Gastroesophageal sphincter (tissue), 4 donors: Measurements from ENCODE around the gene KDSR. TPM values are rescaled to one million over a fixed set of nuclear protein-coding genes. Genes with fewer than 3 reads are reported as not detected.

Experiments
- ATAC-seq: fragments of 150-250 bp; one replicate; pipeline ENCODE4 v1.9.1; 2016; ENCODE audit warnings: mild to moderate bottlenecking, moderate library complexity
- H3K27ac ChIP-seq, 4 donors: fragments of 200-600 bp; sonication (generic) in 3 of 4; 1 replicate in 3 of 4; 2 replicates in 1 of 4; pipeline ENCODE4 v1.5.1; 2016 to 2019
- H3K27me3 ChIP-seq: fragments of 200-600 bp; sonication (generic); one replicate; pipeline ENCODE4 v1.5.1; 2019
- H3K36me3 ChIP-seq, 2 donors: fragments of 200-600 bp; sonication (generic); one replicate each; pipeline ENCODE4 v1.5.1; 2019; ENCODE audit warnings: control low read depth in 1 of 2
- H3K4me1 ChIP-seq, 3 donors: fragments of 200-600 bp; sonication (generic); 1 replicate in 2 of 3; 2 replicates in 1 of 3; pipeline ENCODE4 v1.5.1; 2016 to 2019; ENCODE audit warnings: control low read depth in 2 of 3
- H3K4me3 ChIP-seq, 2 donors: fragments of 200-600 bp; sonication (generic); one replicate each; pipeline ENCODE4 v1.5.1; 2019; ENCODE audit warnings: mild to moderate bottlenecking in 1 of 2, moderate library complexity in 1 of 2
- H3K9me3 ChIP-seq, 3 donors: fragments of 200-600 bp; sonication (generic); one replicate each; pipeline ENCODE4 v1.5.1; 2017 to 2019; ENCODE audit warnings: control low read depth in 2 of 3
- EP300 ChIP-seq: sonication (generic); formaldehyde crosslinking; IDR thresholded peaks from one replicate; pipeline ENCODE4 v1.6.1; 2017; ENCODE audit warnings: antibody characterized with exemption, mild to moderate bottlenecking
- POLR2A ChIP-seq, 2 donors: fragments of 450-650 bp; IDR thresholded peaks; one replicate each; pipeline ENCODE4 v1.6.1; 2017; ENCODE audit warnings: antibody characterized with exemption in 2 of 2, mild to moderate bottlenecking in 2 of 2, moderate library complexity in 1 of 2
- POLR2AphosphoS5 ChIP-seq: sonication (generic); formaldehyde crosslinking; IDR thresholded peaks from one replicate; pipeline ENCODE4 v1.6.1; 2017; ENCODE audit warnings: antibody characterized with exemption
- WGBS, 2 donors: methylation state at CpG; one replicate each; pipeline ENCODE4 v1.1.5; 2018; ENCODE audit warnings: low coverage in 1 of 2; 5-methylcytosine and 5-hydroxymethylcytosine counted together
- total RNA-seq, 4 donors: library from RNA; depleted of rRNA; stranded (reverse); fragments of >200 nt; gene quantifications; one replicate each; pipeline ENCODE4 v1.1.0, GENCODE V29; 2016
- TF ChIP-seq, protein P1 (sequence below), 4 experiments: fragments of 200-600 bp in 2 of 4; fragments of 450-650 bp in 2 of 4; sonication (generic) in 1 of 4; IDR thresholded peaks; one replicate each; pipeline ENCODE4 v1.5.1; 2017 to 2019; ENCODE audit warnings: antibody characterized with exemption in 4 of 4, mild to moderate bottlenecking in 2 of 4, moderate library complexity in 2 of 4

The KDSR gene
- total RNA-seq, 4 donors from 2014 or later = 36.9 to 67.3 (median 51.2) TPM

DNA sequence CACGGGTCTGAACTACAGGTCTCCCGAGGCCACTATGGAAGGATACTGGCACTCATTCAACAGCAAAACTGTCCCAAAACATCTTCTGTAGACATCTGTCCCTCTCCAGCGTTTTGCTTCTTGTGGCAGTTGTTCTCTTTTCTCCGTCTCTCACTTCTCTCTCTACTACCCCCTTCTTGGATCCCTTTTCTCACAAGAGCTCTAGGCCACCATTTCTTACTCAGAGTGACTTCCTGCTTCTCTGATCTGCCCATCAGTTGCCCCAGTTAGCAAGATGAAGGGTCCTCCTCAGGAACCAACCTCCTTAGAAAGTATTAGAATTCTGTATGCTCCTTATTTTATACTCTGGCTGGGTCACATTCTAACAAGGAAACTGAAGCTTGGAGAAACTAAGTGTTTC, 80.1 kb downstream of the KDSR start:
- Histone ChIP-seq H3K9me3 (no peaks in the 10 kb centered on the region), H3K4me1 (peaks cover 10 to 99% (median 29%) of the 10 kb centered on the region in 3 donors), H3K36me3 (no peaks in the 10 kb centered on the region), H3K4me3 (no peak overlapping the region), H3K27me3 (no peaks in the 10 kb centered on the region), H3K27ac (peak overlapping the region in 3 of 4 donors; percentile 65 to 83 (median 78))
- ATAC-seq = no peak
- WGBS, 2 donors = 73 to 89% methylated on average over 4 of the region's 4 CpGs
- no peak for TF ChIP-seq EP300
- no peak for TF ChIP-seq POLR2A (IDR thresholded peaks at IDR 0.05)
- no peak for TF ChIP-seq POLR2AphosphoS5
- TF ChIP-seq, protein P1, sequence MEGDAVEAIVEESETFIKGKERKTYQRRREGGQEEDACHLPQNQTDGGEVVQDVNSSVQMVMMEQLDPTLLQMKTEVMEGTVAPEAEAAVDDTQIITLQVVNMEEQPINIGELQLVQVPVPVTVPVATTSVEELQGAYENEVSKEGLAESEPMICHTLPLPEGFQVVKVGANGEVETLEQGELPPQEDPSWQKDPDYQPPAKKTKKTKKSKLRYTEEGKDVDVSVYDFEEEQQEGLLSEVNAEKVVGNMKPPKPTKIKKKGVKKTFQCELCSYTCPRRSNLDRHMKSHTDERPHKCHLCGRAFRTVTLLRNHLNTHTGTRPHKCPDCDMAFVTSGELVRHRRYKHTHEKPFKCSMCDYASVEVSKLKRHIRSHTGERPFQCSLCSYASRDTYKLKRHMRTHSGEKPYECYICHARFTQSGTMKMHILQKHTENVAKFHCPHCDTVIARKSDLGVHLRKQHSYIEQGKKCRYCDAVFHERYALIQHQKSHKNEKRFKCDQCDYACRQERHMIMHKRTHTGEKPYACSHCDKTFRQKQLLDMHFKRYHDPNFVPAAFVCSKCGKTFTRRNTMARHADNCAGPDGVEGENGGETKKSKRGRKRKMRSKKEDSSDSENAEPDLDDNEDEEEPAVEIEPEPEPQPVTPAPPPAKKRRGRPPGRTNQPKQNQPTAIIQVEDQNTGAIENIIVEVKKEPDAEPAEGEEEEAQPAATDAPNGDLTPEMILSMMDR (IDR thresholded peaks at IDR 0.05) = no peak

DNA sequence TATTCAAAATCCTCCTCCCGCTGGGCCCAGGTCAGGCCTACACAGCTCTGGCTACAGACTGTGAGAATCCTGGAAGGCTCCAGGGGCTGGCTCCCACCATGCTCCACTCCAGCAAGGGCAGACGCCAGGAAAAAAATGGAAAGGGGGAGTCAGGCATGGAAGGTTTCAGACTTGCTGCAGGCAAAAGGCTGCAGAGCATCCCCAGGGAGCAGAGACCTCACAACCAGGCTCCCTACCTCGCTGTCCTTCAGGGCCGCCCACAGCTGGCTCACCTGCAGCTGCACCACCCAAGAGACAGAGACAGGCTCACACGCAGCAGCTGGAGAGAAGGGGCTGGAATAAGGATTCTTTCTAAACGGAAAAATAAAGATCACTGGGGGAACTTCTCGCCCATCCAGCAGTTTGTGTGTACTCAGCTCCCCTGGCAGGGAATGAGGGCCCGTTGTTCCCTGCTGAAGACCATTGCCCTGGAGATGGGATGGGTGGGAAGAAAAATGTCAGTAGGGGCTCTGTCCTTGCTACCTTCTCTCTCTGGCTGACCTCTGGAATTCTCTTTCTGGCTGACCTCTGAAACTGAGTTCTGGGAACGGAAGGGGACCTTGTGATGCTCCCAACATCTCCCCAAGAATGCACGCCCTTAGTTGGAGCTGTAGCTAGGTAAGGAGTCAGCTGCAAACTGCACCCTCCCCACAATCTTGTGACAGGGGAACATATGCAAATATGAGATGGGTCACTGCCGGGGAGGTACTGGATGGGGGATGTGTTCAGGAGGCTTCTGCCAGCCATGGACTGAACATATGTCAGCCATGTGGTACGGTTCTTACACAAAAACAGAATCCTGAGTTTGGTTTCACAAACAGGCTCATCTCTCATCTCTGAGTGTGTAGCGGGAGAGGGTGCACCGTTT, 81.9 kb downstream of the KDSR start:
- WGBS, 2 donors = 31 to 64% methylated on average over 2 to 10 of the region's 14 CpGs
- Histone ChIP-seq H3K27me3 (no peaks in the 10 kb centered on the region), H3K4me1 (peaks cover 10 to 99% (median 32%) of the 10 kb centered on the region in 3 donors), H3K36me3 (no peaks in the 10 kb centered on the region), H3K4me3 (no peak overlapping the region), H3K9me3 (no peaks in the 10 kb centered on the region), H3K27ac (peak overlapping the region in 3 of 4 donors; percentile 78 to 83 (median 78))
- TF ChIP-seq POLR2AphosphoS5 (no peak), EP300 (no peak), POLR2A (IDR thresholded peaks at IDR 0.05) (no peak)
- TF ChIP-seq, protein P1 (IDR thresholded peaks at IDR 0.05) = no peak
- peak; percentile 33 for ATAC-seq

DNA sequence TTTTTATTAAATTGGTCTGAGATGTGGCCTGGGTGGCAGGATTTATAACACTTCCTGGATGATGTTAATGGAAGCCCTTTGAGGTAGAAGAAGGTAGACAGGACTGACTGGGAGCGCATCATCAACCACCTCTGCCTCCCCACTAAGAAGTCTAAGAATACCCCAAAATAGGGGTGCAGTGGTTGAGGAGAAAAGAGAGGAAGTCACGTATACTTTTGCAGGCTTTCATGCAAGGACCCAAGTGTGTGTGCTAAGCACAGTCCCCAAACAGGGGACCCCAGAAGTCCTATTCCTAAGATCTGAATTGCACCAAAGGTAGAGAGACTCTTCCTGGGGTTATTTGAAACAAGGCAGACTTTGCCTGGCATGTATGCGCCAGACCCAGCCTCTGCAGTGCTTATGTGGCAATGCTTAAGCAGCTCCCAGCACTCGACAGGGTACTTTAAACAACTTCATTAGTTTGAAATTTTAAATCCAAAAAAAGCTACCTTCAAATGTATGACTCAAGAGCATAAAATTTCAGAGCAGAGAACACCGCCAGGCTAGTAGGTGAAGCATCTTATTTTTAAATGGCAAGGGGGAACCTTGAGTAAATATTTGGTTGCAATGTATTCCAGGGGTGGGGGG, 82.7 kb downstream of the KDSR start:
- Histone ChIP-seq H3K4me1 (peaks cover 10 to 96% (median 29%) of the 10 kb centered on the region in 3 donors), H3K27me3 (no peaks in the 10 kb centered on the region), H3K9me3 (no peaks in the 10 kb centered on the region), H3K36me3 (no peaks in the 10 kb centered on the region), H3K27ac (peak overlapping the region; percentile 78 to 83 (median 80)), H3K4me3 (no peak overlapping the region)
- TF ChIP-seq, protein P1 (IDR thresholded peaks at IDR 0.05) = no peak
- TF ChIP-seq POLR2AphosphoS5 = peak; percentile 69
- WGBS, 2 donors = 46 to 47% methylated on average over 4 to 5 of the region's 5 CpGs
- ATAC-seq = peak; percentile 85

DNA sequence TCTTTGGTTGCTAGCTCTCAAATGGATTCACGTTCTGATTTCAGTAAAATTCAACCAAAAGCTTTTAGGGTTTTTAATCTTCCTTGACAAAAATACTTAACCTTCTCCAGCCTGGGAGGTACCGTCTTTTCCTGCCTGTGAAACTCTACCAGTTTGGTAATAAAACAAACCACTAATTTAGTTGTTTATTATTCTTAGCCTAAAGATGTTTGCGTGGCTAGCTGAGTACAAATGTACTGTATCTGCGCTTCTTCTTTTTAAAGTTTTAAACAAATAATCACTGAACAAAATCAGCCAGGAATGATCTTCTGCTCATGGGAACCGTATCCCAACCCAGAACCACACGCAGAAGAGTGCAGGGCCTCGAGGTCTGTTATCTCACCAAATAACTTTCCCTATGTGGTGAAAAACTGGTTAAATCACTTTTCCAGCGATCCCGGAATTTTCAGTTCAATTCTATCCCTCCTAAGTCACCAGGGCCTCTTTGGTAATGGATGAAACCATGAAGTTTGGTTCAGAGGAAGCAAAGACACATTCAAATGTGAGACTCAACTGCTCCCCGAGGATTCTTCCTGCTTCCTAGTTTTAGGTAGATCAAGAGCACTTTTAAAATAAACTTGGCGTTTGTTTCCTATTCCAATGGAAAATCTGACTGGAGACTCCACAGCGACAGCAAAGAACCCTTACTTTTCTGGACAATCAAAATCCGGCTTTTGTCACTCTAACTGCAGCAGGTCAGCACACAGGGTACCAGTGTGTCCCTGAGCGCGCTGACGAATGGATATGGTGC, 83.5 kb downstream of the KDSR start:
- no peak overlapping the region for H3K4me3 ChIP-seq
- H3K36me3 ChIP-seq = no peaks in the 10 kb centered on the region
- ATAC-seq = no peak
- H3K9me3 ChIP-seq = no peaks in the 10 kb centered on the region
- 73 to 84% methylated on average over 10 to 14 of the region's 16 CpGs for WGBS, 2 donors
- H3K27ac ChIP-seq = peak overlapping the region; percentile 78 to 83 (median 80)
- TF ChIP-seq POLR2A (IDR thresholded peaks at IDR 0.05) (no peak), EP300 (no peak), POLR2AphosphoS5 (no peak)
- TF ChIP-seq, protein P1 (IDR thresholded peaks at IDR 0.05) = no peak
- H3K27me3 ChIP-seq = no peaks in the 10 kb centered on the region
- H3K4me1 ChIP-seq = peaks cover 10 to 92% (median 21%) of the 10 kb centered on the region in 3 donors
